Ramos (cell line): Measurements from ENCODE around the gene RPS17.

Source experiments
- in situ Hi-C: fragments of 300-500 bp; cut with MboI; formaldehyde crosslinking; loops from one replicate; pipeline ENCODE4 v1.14.3; 2022; ENCODE audit warnings: low sequenced_read_pairs; ENCODE audit not compliant: unreplicated experiment

Gene RPS17

GRCh38 chr15:82540055-82540983, at the start of gene RPS17:
Gene RPS17, minus strand, starts transcription at chr15:82540457. Its CDS starts 29 bp downstream, at chr15:82540428.
- in situ Hi-C loops, result loop anchor here (25.0 kb wide), 2 partner anchors 297 to 1228 kb away; partner anchors contain the start of gene STARD5

GRCh38 chr15:82587805-82588204, 47.5 kb upstream of the RPS17 start:
- in situ Hi-C loops, result no loop called here

- in situ Hi-C loops, result no loop called here
Observed at GRCh38 chr15:82585072-82585471, 44.8 kb upstream of the RPS17 start.

- in situ Hi-C loops, result no loop called here
Observed at GRCh38 chr15:82580713-82581112, 40.5 kb upstream of the RPS17 start.

- in situ Hi-C loops, result no loop called here
Observed at GRCh38 chr15:82575335-82575734, 35.1 kb upstream of the RPS17 start.

GRCh38 chr15:82572986-82573385, 32.7 kb upstream of the RPS17 start:
- in situ Hi-C loops, result no loop called here

- in situ Hi-C loops, result no loop called here
Observed at GRCh38 chr15:82572311-82572710, 32.1 kb upstream of the RPS17 start.

- in situ Hi-C loops, result no loop called here
Observed at GRCh38 chr15:82571722-82572222, 31.5 kb upstream of the RPS17 start.

- in situ Hi-C loops, result no loop called here
Observed at GRCh38 chr15:82570721-82571508, 30.7 kb upstream of the RPS17 start.

- in situ Hi-C loops, result no loop called here
Observed at GRCh38 chr15:82569834-82570233, 29.6 kb upstream of the RPS17 start.

- in situ Hi-C loops, result no loop called here
Observed at GRCh38 chr15:82568986-82569385, 28.7 kb upstream of the RPS17 start.

- in situ Hi-C loops, result no loop called here
Observed at GRCh38 chr15:82567661-82568060, 27.4 kb upstream of the RPS17 start.

- in situ Hi-C loops, result no loop called here
Observed at GRCh38 chr15:82566690-82567089, 26.4 kb upstream of the RPS17 start.

- in situ Hi-C loops, result no loop called here
Observed at GRCh38 chr15:82558502-82558901, 18.2 kb upstream of the RPS17 start.

GRCh38 chr15:82556315-82557035, 16.2 kb upstream of the RPS17 start:
- in situ Hi-C loops, result no loop called here

GRCh38 chr15:82554849-82555248, 14.6 kb upstream of the RPS17 start:
- in situ Hi-C loops, result no loop called here

GRCh38 chr15:82554351-82554750, 14.1 kb upstream of the RPS17 start:
- in situ Hi-C loops, result no loop called here

GRCh38 chr15:82553846-82554245, 13.6 kb upstream of the RPS17 start:
- in situ Hi-C loops, result no loop called here

- in situ Hi-C loops, result no loop called here
Observed at GRCh38 chr15:82552861-82553260, 12.6 kb upstream of the RPS17 start.

GRCh38 chr15:82551646-82552247, 11.5 kb upstream of the RPS17 start:
- in situ Hi-C loops, result no loop called here
